ENCODE results near the gene PEX14.
A peak's percentile ranks its signal among the peaks of the same experiment; 100 is the strongest.
"Not testable (repeated sequence)": the region's sequence is repeated elsewhere in the genome, so short reads cannot be mapped to it uniquely, and the experiment has no call there.

The PEX14 gene

GRCh38 chr1:10450836-10451235 is 23.9 kb upstream of the PEX14 start:
- DNase-seq (ENCODE audit: low read depth): no peak

GRCh38 chr1:10451287-10451686 is 23.5 kb upstream of the PEX14 start:
- no peak for DNase-seq (ENCODE audit: low read depth)

DNA sequence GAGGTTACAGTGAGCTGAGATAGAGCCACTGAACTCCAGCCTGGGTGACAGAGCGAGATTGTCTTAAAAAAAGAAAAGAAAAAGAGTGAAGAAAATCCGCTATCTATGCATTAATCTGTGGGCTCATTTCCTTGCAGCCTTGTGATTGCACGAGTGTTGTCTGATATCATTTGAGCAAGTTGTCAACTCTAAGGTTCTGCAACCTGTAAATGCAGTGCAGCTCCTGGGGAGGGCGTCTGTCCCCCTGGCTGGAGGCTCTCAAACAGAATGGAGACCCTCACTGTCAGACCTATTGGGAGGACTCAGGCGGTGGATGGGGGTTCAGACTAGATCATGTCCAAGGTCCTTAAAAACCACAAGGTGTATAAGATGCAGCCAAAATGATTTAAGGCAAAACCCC is 18.7 kb upstream of the PEX14 start:
- no peak for DNase-seq (ENCODE audit: low read depth)

- DNase-seq (ENCODE audit: low read depth): no peak
These were observed 18.1 kb upstream of the PEX14 start for GRCh38 chr1:10456661-10457060.

DNA sequence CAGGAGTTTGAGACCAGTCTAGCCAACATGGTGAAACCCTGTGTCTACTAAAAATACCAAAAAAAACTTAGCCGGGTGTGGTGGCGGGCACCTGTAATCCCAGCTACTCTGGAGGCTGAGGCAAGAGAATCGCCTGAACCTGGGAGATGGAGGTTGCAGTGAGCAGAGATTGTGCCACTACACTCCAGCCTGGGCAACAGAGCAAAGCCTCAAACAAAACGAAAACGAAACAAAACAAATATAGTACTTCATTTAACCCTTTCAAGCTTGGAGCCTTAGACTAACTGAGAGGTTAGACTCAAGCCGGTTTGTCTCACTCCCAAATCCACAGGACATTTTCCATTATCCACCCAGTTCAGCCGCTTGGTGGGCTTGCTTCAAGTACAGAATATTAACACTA is 17.3 kb upstream of the PEX14 start:
- DNase-seq (ENCODE audit: low read depth): not testable (repeated sequence)

DNA sequence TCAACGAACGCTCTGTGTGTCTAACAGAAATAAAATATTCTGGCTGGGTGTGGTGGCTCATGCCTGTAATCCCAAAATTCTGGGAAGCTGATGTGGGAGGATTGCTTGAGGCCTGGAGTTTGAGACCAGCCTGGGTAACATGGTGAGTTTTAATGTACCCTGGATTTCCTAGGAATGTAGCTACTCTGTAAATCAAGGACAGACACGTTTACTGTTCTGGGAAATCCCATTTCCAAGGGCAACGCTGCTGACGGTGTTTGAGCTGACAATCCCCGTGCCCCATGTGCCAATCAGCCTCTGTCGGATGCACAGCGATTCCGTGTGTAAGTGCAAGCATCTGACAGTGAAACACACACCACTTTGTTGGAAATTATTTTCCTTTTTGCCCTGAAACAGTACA is 16.9 kb upstream of the PEX14 start:
- DNase-seq (ENCODE audit: low read depth): no peak

GRCh38 chr1:10459184-10459583 is 15.6 kb upstream of the PEX14 start:
- no peak for DNase-seq (ENCODE audit: low read depth)

DNA sequence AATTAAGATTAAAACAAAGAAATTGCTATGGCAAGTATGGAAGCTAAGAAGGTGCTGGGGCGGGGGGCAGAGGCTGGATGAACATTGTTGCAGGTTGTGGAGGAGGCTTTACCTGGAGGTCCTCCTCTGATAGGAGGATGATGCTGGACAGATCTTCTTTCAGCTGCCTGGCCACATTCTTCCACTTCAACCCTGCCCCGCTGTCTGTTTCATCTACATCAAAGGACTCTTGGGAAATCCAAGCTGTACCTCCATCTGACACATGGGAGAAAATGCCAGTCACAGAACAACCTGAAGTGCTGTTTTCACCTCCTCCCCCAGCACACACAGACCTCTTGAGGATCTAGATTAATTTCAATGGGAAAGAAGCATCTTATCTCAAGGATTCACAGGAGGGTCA is 7.7 kb upstream of the PEX14 start:
- DNase-seq (ENCODE audit: low read depth): no peak

- no peak for DNase-seq (ENCODE audit: low read depth)
These were observed 4.7 kb upstream of the PEX14 start for GRCh38 chr1:10470043-10470442.

DNA sequence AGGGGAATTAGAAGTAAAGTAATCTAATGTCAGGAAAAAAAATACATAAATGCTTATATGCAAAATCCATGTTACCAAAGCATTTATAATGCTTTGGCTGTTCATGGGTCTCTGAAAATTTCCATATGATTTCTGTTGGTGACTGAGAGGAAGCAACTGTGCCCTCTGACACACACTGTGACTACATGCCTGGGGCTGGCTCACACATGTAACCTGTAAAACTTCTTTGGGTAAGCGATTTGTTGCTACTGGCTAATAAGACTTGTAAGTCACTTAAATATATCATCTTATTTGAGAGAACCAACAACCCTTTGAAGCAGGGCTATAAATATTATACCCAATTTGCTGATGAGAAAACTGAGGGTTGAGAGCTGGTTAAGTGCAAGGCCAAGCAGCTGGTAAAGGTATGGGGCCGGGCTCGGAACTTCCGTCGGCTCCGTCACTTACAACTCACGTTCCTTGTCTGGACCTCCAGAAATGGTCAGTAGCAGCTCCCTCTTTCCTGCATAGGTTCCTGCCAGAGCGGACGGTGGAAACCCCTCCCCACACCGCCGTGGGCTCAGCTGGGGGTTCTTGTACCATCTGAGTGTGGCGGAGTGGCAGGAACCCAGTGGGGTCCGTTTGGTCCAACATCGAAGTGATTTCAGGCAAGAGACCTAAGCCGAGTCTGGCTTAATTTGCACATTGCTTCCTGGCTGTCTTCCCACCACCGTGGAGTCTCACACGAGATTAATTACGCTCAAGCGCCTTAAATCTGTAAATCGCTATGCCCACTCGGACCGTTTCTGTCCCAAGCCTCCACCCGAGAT is 3.1 kb upstream of the PEX14 start:
- no peak for DNase-seq (ENCODE audit: low read depth)

GRCh38 chr1:10472220-10473144 is 2.3 kb upstream of the PEX14 start, which contains the start of gene DFFA:
TSS of gene DFFA (minus strand) at chr1:10472529. CDS start at chr1:10472458, 71 bp downstream.
- peak; percentile 83 for DNase-seq (ENCODE audit: low read depth)

DNA sequence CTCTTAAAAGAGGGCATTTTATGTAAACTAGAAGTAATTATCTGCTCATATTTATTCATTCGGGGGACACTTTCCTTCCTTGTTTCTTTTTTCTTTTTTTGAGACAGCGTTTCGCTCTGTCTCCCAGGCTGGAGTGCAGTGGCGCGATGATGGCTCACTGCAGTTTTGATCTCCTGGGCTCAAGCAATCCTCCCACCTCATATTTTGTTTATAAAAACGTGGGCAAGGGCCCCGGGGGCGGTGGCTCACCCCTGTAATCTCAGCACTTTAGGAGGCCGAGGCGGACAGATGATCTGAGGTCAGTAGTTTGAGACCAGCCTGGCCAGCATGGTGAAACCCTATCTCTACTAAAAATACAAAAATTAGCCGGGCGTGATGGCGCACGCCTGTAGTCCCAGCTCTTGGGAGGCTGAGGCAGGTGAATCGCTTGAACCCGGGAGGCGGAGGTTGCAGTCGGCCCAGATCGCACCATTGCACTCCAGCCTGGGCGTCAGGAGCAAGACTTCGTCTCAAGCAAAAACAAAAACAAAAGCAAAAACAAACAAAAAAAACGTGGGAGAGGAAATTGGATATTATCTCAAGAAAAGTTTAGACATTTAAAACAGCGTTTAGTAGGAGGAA is 1.5 kb upstream of the PEX14 start:
- no peak for DNase-seq (ENCODE audit: low read depth)

DNA sequence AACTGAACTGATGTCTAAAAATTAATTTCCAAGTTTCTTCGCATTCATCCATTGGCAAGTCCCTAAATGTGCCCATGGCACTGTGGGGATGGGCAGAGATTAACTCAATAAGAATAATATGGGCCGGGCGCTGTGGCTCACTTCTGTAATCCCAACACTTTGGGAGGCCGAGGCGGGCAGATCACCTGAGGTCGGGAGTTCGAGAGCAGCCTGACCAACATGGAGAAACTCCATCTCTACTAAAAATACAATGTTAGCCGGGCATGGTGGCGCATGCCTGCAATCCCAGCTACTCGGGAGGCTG is 489 bp upstream of the PEX14 start:
- not testable (repeated sequence) for DNase-seq (ENCODE audit: low read depth)

DNA sequence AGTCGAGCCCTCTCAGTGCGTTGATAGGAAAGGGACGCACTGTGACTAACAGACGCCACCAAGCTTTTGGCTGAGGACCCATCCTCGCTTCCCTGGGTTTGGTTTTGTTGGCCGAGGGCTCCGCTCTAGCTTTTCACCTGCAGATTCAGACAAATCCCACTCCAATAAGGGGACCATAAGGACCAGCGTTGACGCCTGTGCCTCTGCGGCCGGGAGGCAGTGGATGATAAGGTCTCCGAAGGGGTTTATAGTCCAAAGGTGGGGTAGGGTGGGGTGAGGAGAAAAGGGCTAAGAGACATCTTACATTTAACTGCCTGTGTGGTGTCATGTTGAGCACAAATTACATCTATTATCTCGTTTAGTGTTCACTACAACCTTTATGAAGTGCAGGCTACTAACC is 760 bp downstream of the PEX14 start:
- no peak for DNase-seq (ENCODE audit: low read depth)

GRCh38 chr1:10479296-10479695 is 4.5 kb downstream of the PEX14 start:
- DNase-seq (ENCODE audit: low read depth): no peak

DNA sequence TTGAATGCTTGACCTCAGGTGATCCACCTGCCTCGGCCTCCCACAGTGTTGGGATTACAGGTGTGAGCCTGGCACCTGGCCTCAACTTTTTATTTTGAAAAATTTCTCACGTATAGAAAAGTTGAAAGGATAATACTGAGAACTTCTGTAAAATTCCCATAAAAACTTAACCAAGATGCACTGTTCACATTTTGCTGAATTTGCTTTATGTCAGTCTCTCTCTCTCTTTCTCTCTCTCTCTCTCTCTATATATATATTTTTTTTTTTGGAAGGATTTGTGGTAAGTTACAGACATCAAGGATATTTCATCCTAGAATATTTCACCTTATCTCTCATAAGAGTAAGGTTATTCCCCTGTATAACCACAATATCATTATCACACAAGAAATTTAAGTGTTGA is 5.9 kb downstream of the PEX14 start:
- no peak for DNase-seq (ENCODE audit: low read depth)

DNA sequence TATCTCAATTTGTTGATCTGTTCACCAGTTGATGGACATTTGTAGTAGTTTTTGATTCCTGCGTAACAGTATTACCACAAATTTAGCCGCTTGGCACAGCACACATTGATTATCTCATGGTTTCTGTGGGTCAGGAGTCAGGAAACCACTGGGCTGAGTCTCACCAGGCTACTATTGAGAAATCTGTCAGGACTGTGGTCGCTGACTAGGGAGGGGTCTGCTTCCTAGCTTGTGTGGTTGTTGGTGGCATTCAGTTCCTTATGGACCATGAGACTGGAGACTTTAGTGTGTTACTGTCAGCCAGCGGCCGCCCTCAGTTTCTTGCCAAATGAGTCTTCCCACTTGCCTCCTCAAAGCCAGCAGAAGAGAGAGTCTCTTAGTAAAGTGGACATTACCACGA is 9.8 kb downstream of the PEX14 start:
- DNase-seq (ENCODE audit: low read depth): no peak

GRCh38 chr1:10489291-10490055 is 14.7 kb downstream of the PEX14 start:
- no peak for DNase-seq (ENCODE audit: low read depth)

GRCh38 chr1:10490286-10490970 is 15.7 kb downstream of the PEX14 start:
- no peak for DNase-seq (ENCODE audit: low read depth)

DNA sequence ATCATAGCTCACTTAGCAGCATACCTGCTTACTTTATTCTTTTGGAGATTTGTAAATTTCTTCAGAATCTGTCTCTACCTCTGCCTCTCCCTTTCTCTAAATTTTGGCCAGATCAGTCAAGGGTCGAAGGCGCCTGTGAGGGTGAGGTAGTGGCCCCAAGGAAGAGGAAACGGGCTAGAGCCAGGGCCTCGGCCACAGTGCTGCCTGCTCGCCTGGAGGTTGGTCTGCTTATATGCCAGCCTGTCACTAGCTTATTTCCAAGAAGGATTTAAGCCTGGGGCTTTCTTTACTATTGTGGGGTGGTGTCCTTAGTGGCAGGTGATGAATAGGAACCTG is 19.6 kb downstream of the PEX14 start:
- DNase-seq (ENCODE audit: low read depth): no peak

DNA sequence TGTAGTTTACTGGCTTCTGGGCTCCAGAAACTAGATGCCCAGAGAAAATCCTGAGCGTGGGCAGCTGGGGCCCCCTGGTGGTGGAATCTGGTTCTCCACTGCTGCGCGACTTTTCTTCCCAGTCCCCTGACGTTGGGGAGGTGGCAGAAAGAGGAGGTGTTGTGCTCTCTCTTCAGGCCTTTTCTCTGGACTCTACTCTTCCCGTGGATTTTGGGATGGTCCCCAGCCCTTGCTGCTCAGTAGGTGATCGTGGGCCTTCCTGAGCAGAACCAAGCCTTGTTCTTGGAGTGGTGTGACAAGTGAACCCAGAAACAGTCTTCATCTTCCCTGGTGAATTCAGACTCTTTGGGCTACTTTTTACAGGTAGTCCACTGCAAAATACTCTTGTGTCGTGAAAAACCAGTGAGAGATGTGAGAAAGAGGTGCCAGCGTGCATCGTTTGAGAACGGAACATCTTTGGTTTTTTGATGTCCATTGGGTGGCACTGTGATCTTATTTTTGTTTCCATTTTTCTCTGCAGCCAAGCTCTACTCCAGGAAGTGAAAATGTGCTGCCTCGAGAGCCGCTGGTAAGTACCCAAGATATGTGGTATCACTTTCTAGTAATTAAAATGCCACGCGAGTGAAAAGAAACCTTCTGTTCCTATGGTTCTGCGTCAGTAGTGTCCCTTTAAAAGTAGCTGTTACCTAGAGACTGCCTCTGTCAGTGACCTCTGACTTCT is 20.2 kb downstream of the PEX14 start:
- DNase-seq (ENCODE audit: low read depth): peak; percentile 73
